Heart left ventricle (tissue), 16 donors: ENCODE data around the gene SNED1. TPM values are rescaled to one million over a fixed set of nuclear protein-coding genes. Genes with fewer than 3 reads are reported as not detected.

ENCODE experiments used
- ATAC-seq, 4 donors: fragments of 200-7000 bp; cut with Tn5 transposase; one replicate each; pipeline ENCODE4 v1.9.1; 2020 to 2022; ENCODE audit warnings: moderate library complexity in 4 of 4, mild to moderate bottlenecking in 3 of 4, moderate number of reproducible peaks in 1 of 4
- DNase-seq, 5 donors: peaks; one replicate each; pipeline ENCODE4 v3.0.0-alpha.2; 2020
- H3K27ac ChIP-seq, 12 donors: fragments of 200-600 bp; sonication (generic) in 4 of 12; one replicate each; pipeline versions ENCODE4 v1.5.0 to v1.8.0; 2016 to 2022; ENCODE audit warnings: mild to moderate bottlenecking in 2 of 12
- H3K27me3 ChIP-seq, 9 donors: fragments of 200-600 bp; sonication (generic) in 2 of 9; one replicate each; pipeline versions ENCODE4 v1.5.1 to v1.8.0; 2016 to 2022; ENCODE audit warnings: mild to moderate bottlenecking in 3 of 9
- H3K36me3 ChIP-seq, 9 donors: fragments of 200-600 bp; sonication (generic) in 2 of 9; one replicate each; pipeline versions ENCODE4 v1.5.0 to v1.8.0; 2018 to 2022; ENCODE audit warnings: mild to moderate bottlenecking in 2 of 9
- H3K4me1 ChIP-seq, 12 donors: fragments of 200-600 bp; sonication (generic) in 4 of 12; one replicate each; pipeline versions ENCODE4 v1.5.0 to v1.8.0; 2016 to 2022; ENCODE audit warnings: mild to moderate bottlenecking in 3 of 12
- H3K4me3 ChIP-seq, 12 donors: fragments of 200-600 bp; sonication (generic) in 4 of 12; one replicate each; pipeline versions ENCODE4 v1.5.0 to v1.8.0; 2017 to 2022; ENCODE audit warnings: mild to moderate bottlenecking in 9 of 12, moderate library complexity in 4 of 12
- H3K9me3 ChIP-seq, 12 donors: fragments of 200-600 bp; sonication (generic) in 4 of 12; one replicate each; pipeline versions ENCODE4 v1.5.0 to v1.8.0; 2016 to 2022; ENCODE audit warnings: mild to moderate bottlenecking in 1 of 12
- CTCF ChIP-seq, 12 donors: fragments of 200-600 bp; sonication (generic) in 4 of 12; IDR thresholded peaks; one replicate each; pipeline versions ENCODE4 v1.5.0 to v1.8.0; 2018 to 2022; ENCODE audit warnings: antibody characterized with exemption in 12 of 12, mild to moderate bottlenecking in 5 of 12
- POLR2A ChIP-seq, 2 donors: fragments of 450-650 bp; IDR thresholded peaks; one replicate each; pipeline ENCODE4 v1.6.1; 2017; ENCODE audit warnings: antibody characterized with exemption in 2 of 2, mild to moderate bottlenecking in 2 of 2, moderate library complexity in 2 of 2
- WGBS, 4 donors: extraction: QIAGEN DNeasy Blood & Tissue Kit in 2 of 4; methylation state at CpG; one replicate each; pipeline versions ENCODE4 v1.1.5 to v1.1.7; 2013 to 2018; 5-methylcytosine and 5-hydroxymethylcytosine counted together
- intact Hi-C, 10 donors: fragments of 100-400 bp; cut with DNase I; formaldehyde crosslinking; loops; one replicate each; pipeline versions ENCODE4 v1.11.1 to v1.14.2; 2022
- polyA plus RNA-seq, 2 donors: library from polyadenylated mRNA; stranded (reverse); fragments of 200-250 nt; gene quantifications; one replicate each; pipeline ENCODE4 v1.2.3, GENCODE V29; 2013
- total RNA-seq, 9 donors: library from RNA; depleted of rRNA in 2 of 9; stranded (reverse); fragments of >200 nt in 2 of 9; fragmentation: NEBNext Ultra II Directional in 3 of 9; extraction: Animal tissue kit (Norgen Biotek cat#: 25700) in 3 of 9; gene quantifications; one replicate each; pipeline versions ENCODE4 v1.1.0 to v1.2.4, GENCODE V29; 2016 to 2023
- donor health status: ischemic (EF 13 %, LVEDD 7.1; RV severe dilation, severe dysfunction).
- donor health status: healthy with polysubstance abuse.
- donor health status: DM: no; HTN: yes; CAD: no.
- donor health status: DM: no; HTN: no; CAD: no.
- donor health status: ischemic (EF 25% LVEDD 6.9; RV normal size, moderate dysfunction).
- donor health status: ischemic (EF 25% LVEDD 5.7; RV mildly dilated, moderate dysfunction).
- donor health status: healthy.
- donor health status: DM: yes; HTN: yes; CAD: no.
- donor health status: ischemic (EF 35%, LVEDD 5.7; RV mildly dilated, moderate dysfunction).
- donor health status: nonischemic (EF 11% LVEDD 7.7; RV severe dilation, severe dysfunction).
- donor health status: DM: yes; HTN: yes; CAD: no.
- donor health status: PGD.
- donor health status: ischemic (EF 29% LVEDD 5.4; RV normal size, mild dysfunction).
- donor health status: nonischemic (EF 23%, LVEDD 6.1; RV moderate dilation, normal function).

The SNED1 gene
- total and polyA plus RNA-seq, 11 donors = 3.1 to 14.7 (median 4.9) TPM

- no peak for DNase-seq
- no peak for ATAC-seq
- TF ChIP-seq CTCF (IDR thresholded peaks at IDR 0.05) (no peak), POLR2A (IDR thresholded peaks at IDR 0.05) (no peak)
- 91 to 98% (median 96%) methylated on average over 4 of the region's 4 CpGs for WGBS, 4 donors
- H3K9me3 ChIP-seq = peaks cover 0 to 3% (median 0%) of the 10 kb centered on the region in 12 donors
- peaks cover 0 to 37% (median 0%) of the 10 kb centered on the region in 9 donors for H3K36me3 ChIP-seq
- no peak overlapping the region for H3K4me3 ChIP-seq
- intact Hi-C loops = no loop called here
- H3K27ac ChIP-seq = no peak overlapping the region
- peaks cover 0 to 15% (median 6%) of the 10 kb centered on the region in 12 donors for H3K4me1 ChIP-seq
- no peaks in the 10 kb centered on the region for H3K27me3 ChIP-seq
These were observed 41.0 kb downstream of the SNED1 start for GRCh38 chr2:241039416-241039815.

GRCh38 chr2:241040081-241040803, 41.8 kb downstream of the SNED1 start:
- 92 to 99% (median 97%) methylated on average over 6 to 13 of the region's 13 CpGs for WGBS, 4 donors
- no peak for TF ChIP-seq POLR2A (IDR thresholded peaks at IDR 0.05)
- no peak for TF ChIP-seq CTCF (IDR thresholded peaks at IDR 0.05)
- DNase-seq (no peak), ATAC-seq (no peak)
- intact Hi-C loops = no loop called here
- Histone ChIP-seq H3K36me3 (peaks cover 0 to 36% (median 0%) of the 10 kb centered on the region in 9 donors), H3K4me3 (no peak overlapping the region), H3K27me3 (no peaks in the 10 kb centered on the region), H3K4me1 (peaks cover 0 to 15% (median 6%) of the 10 kb centered on the region in 12 donors), H3K27ac (no peak overlapping the region), H3K9me3 (peaks cover 0 to 11% (median 3%) of the 10 kb centered on the region in 12 donors)

DNA sequence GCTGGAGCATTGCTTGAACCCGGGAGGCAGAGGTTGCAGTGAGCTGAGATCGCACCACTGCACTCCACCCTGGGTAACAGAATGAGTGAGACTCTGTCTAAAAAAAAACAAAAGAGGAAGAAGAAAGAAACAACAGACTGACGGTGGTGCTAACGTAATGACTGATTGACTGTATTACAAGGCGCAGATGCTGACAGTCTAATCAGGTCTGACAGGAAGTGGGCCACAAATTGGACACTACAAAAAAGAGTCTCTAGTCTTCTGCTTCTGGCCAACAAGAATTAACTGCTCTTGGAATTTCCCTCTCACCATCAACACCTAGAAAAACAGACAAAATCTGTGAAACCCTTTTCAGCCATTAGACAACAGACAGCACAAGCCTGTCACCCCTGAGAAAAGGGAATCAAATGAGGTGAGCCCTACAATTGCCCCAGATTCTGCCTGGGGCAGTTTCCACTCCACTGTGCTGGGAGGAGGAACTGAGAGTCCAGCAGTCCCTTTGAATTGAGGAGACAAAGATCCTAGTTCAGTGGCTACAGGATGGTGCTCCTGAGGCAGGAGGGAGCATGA, 43.3 kb downstream of the SNED1 start:
- WGBS, 4 donors = 72 to 87% (median 75%) methylated on average over 5 of the region's 5 CpGs
- H3K4me1 ChIP-seq = peaks cover 0 to 4% (median under 1%) of the 10 kb centered on the region in 12 donors
- H3K9me3 ChIP-seq = peaks cover 0 to 18% (median 4%) of the 10 kb centered on the region in 12 donors
- H3K36me3 ChIP-seq = peaks cover 0 to 36% (median 0%) of the 10 kb centered on the region in 9 donors
- H3K27me3 ChIP-seq = no peaks in the 10 kb centered on the region
- no peak for TF ChIP-seq CTCF (IDR thresholded peaks at IDR 0.05)
- no peak for TF ChIP-seq POLR2A (IDR thresholded peaks at IDR 0.05)
- DNase-seq = no peak
- intact Hi-C loops = no loop called here
- no peak overlapping the region for H3K27ac ChIP-seq
- no peak overlapping the region for H3K4me3 ChIP-seq
- ATAC-seq = no peak

GRCh38 chr2:241043581-241043980, 45.2 kb downstream of the SNED1 start:
- Histone ChIP-seq H3K4me3 (no peak overlapping the region), H3K27ac (no peak overlapping the region), H3K4me1 (no peaks in the 10 kb centered on the region), H3K9me3 (peaks cover 0 to 18% (median 4%) of the 10 kb centered on the region in 12 donors), H3K27me3 (no peaks in the 10 kb centered on the region), H3K36me3 (peaks cover 0 to 37% (median 0%) of the 10 kb centered on the region in 9 donors)
- intact Hi-C loops = no loop called here
- TF ChIP-seq CTCF (IDR thresholded peaks at IDR 0.05) (no peak), POLR2A (IDR thresholded peaks at IDR 0.05) (no peak)
- ATAC-seq (no peak), DNase-seq (no peak)
